ENCODE measurements around the gene SORCS3. TPM values are rescaled to one million over a fixed set of nuclear protein-coding genes. Genes with fewer than 3 reads are reported as not detected.

SORCS3 gene
- total RNA-seq, 1 donor from 2014 or later, result 0.26 TPM

- Histone ChIP-seq H3K27me3 (no peaks in the 10 kb centered on the region), H2AFZ (replicated peaks) (no peak overlapping the region), H3F3A (ENCODE audit: low read depth) (peaks cover 15% of the 10 kb centered on the region), H3K27ac (no peak overlapping the region), H3K9ac (no peak overlapping the region), H3K4me3 (no peak overlapping the region), H3K4me2 (peak overlapping the region; percentile 7), H3K9me3 (ENCODE audit: low read depth) (no peaks in the 10 kb centered on the region), H3K36me3 (no peaks in the 10 kb centered on the region), H4K20me1 (ENCODE audit: low read depth) (no peaks in the 10 kb centered on the region), H3K79me2 (ENCODE audit: low read depth) (no peaks in the 10 kb centered on the region), H3K4me1 (peaks cover 26% of the 10 kb centered on the region)
- Mint-ChIP-seq H3K27ac (no peak overlapping the region), H3K36me3 (no peaks in the 10 kb centered on the region), H3K4me1 (peaks cover 21% of the 10 kb centered on the region), H3K9me3 (no peaks in the 10 kb centered on the region), H3K27me3 (ENCODE audit: insufficient read depth, low read depth) (peaks cover 3% of the 10 kb centered on the region), H3K4me3 (no peak overlapping the region)
- no peak for TF ChIP-seq EZH2phosphoT487 (IDR thresholded peaks at IDR 0.05)
- no peak for TF ChIP-seq EZH2 (IDR thresholded peaks at IDR 0.05)
- TF ChIP-seq, protein P1, sequence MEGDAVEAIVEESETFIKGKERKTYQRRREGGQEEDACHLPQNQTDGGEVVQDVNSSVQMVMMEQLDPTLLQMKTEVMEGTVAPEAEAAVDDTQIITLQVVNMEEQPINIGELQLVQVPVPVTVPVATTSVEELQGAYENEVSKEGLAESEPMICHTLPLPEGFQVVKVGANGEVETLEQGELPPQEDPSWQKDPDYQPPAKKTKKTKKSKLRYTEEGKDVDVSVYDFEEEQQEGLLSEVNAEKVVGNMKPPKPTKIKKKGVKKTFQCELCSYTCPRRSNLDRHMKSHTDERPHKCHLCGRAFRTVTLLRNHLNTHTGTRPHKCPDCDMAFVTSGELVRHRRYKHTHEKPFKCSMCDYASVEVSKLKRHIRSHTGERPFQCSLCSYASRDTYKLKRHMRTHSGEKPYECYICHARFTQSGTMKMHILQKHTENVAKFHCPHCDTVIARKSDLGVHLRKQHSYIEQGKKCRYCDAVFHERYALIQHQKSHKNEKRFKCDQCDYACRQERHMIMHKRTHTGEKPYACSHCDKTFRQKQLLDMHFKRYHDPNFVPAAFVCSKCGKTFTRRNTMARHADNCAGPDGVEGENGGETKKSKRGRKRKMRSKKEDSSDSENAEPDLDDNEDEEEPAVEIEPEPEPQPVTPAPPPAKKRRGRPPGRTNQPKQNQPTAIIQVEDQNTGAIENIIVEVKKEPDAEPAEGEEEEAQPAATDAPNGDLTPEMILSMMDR (IDR thresholded peaks at IDR 0.05), result no peak
- DNase-seq (ENCODE audit: low spot score), result peak; percentile 32
Measured at GRCh38 chr10:104657457-104657856, 16.4 kb downstream of the SORCS3 start.

- H3K4me2 ChIP-seq, result no peak overlapping the region
- no peaks in the 10 kb centered on the region for H3K9me3 ChIP-seq (ENCODE audit: low read depth)
- H3K9ac ChIP-seq, result no peak overlapping the region
- no peak overlapping the region for H2AFZ ChIP-seq (replicated peaks)
- peaks cover 15% of the 10 kb centered on the region for H3F3A ChIP-seq (ENCODE audit: low read depth)
- no peak overlapping the region for H3K27ac Mint-ChIP-seq
- no peaks in the 10 kb centered on the region for H4K20me1 ChIP-seq (ENCODE audit: low read depth)
- H3K27me3 Mint-ChIP-seq (ENCODE audit: insufficient read depth, low read depth), result peaks cover 3% of the 10 kb centered on the region
- H3K4me1 ChIP-seq, result peaks cover 32% of the 10 kb centered on the region
- no peaks in the 10 kb centered on the region for H3K36me3 ChIP-seq
- no peak overlapping the region for H3K27ac ChIP-seq
- no peaks in the 10 kb centered on the region for H3K79me2 ChIP-seq (ENCODE audit: low read depth)
- H3K27me3 ChIP-seq, result no peaks in the 10 kb centered on the region
- no peak overlapping the region for H3K4me3 ChIP-seq
- TF ChIP-seq EZH2phosphoT487 (IDR thresholded peaks at IDR 0.05), result no peak
- no peak for TF ChIP-seq EZH2 (IDR thresholded peaks at IDR 0.05)
- no peaks in the 10 kb centered on the region for H3K36me3 Mint-ChIP-seq
- H3K9me3 Mint-ChIP-seq, result no peaks in the 10 kb centered on the region
- H3K4me3 Mint-ChIP-seq, result no peak overlapping the region
- DNase-seq (ENCODE audit: low spot score), result no peak
- peaks cover 26% of the 10 kb centered on the region for H3K4me1 Mint-ChIP-seq
Measured at GRCh38 chr10:104658067-104658466, 17.0 kb downstream of the SORCS3 start.

DNA sequence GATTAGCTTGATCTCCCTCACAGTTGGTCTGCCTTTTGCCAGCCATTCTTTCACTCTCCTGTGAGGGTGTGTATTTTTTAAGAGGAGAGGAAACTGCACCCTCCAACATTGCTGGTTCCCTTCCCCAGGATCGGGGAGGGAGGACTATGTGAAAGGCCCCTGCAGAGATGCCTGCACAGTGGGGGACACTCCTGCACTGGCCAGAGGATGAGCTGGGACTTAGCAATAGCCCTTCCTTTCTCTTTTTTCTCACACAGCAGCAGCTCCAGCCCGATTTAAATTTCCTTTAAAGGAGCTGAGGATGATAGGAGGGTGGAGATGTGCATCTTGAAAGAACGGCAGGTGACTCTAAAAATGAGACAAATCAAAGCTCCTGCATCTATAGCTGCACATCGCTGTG is 18.7 kb downstream of the SORCS3 start:
- no peak for DNase-seq (ENCODE audit: low spot score)
- no peaks in the 10 kb centered on the region for H3K79me2 ChIP-seq (ENCODE audit: low read depth)
- no peaks in the 10 kb centered on the region for H3K9me3 Mint-ChIP-seq
- TF ChIP-seq EZH2phosphoT487 (IDR thresholded peaks at IDR 0.05), result no peak
- TF ChIP-seq, protein P1 (IDR thresholded peaks at IDR 0.05), result no peak
- no peak for TF ChIP-seq EZH2 (IDR thresholded peaks at IDR 0.05)
- no peak overlapping the region for H3K27ac Mint-ChIP-seq
- no peaks in the 10 kb centered on the region for H3K27me3 ChIP-seq
- no peak overlapping the region for H3K9ac ChIP-seq
- H3K27ac ChIP-seq, result no peak overlapping the region
- H3K4me1 Mint-ChIP-seq, result peaks cover 42% of the 10 kb centered on the region
- H3K9me3 ChIP-seq (ENCODE audit: low read depth), result no peaks in the 10 kb centered on the region
- no peaks in the 10 kb centered on the region for H4K20me1 ChIP-seq (ENCODE audit: low read depth)
- H3K27me3 Mint-ChIP-seq (ENCODE audit: insufficient read depth, low read depth), result peaks cover 3% of the 10 kb centered on the region
- H3K4me3 Mint-ChIP-seq, result no peak overlapping the region
- H3K4me3 ChIP-seq, result no peak overlapping the region
- peaks cover 39% of the 10 kb centered on the region for H3K4me1 ChIP-seq
- peaks cover 15% of the 10 kb centered on the region for H3F3A ChIP-seq (ENCODE audit: low read depth)
- H3K36me3 ChIP-seq, result no peaks in the 10 kb centered on the region
- H2AFZ ChIP-seq (replicated peaks), result no peak overlapping the region
- H3K36me3 Mint-ChIP-seq, result no peaks in the 10 kb centered on the region
- peak overlapping the region; percentile 43 for H3K4me2 ChIP-seq

GRCh38 chr10:104663076-104663475 is 22.0 kb downstream of the SORCS3 start:
- Mint-ChIP-seq H3K4me1 (peaks cover 41% of the 10 kb centered on the region), H3K27me3 (ENCODE audit: insufficient read depth, low read depth) (no peaks in the 10 kb centered on the region), H3K4me3 (no peak overlapping the region), H3K9me3 (no peaks in the 10 kb centered on the region), H3K27ac (peak overlapping the region; percentile 93), H3K36me3 (no peaks in the 10 kb centered on the region)
- Histone ChIP-seq H3K4me2 (no peak overlapping the region), H3F3A (ENCODE audit: low read depth) (peaks cover 15% of the 10 kb centered on the region), H3K4me1 (peaks cover 30% of the 10 kb centered on the region), H2AFZ (replicated peaks) (peak overlapping the region; percentile 65), H3K9me3 (ENCODE audit: low read depth) (no peaks in the 10 kb centered on the region), H3K36me3 (no peaks in the 10 kb centered on the region), H3K27me3 (no peaks in the 10 kb centered on the region), H4K20me1 (ENCODE audit: low read depth) (no peaks in the 10 kb centered on the region), H3K27ac (no peak overlapping the region), H3K79me2 (ENCODE audit: low read depth) (no peaks in the 10 kb centered on the region), H3K9ac (no peak overlapping the region), H3K4me3 (no peak overlapping the region)
- TF ChIP-seq, protein P1 (IDR thresholded peaks at IDR 0.05), result no peak
- TF ChIP-seq EZH2 (IDR thresholded peaks at IDR 0.05) (no peak), EZH2phosphoT487 (IDR thresholded peaks at IDR 0.05) (no peak)
- DNase-seq (ENCODE audit: low spot score), result no peak

Data from neural progenitor cell (in vitro differentiated cells).